NCI-H446 (cell line): Measurements from ENCODE around the gene LINGO4.

ENCODE experiments used
- DNase-seq, 2 experiments: peaks; one replicate each; lab custom pipeline; 2025; lab: John Stamatoyannopoulos, UW

The LINGO4 gene

GRCh38 chr1:151833172-151833900, 28.1 kb upstream of the LINGO4 start:
- DNase-seq = no peak

GRCh38 chr1:151832318-151832980, 27.2 kb upstream of the LINGO4 start:
- DNase-seq = peak; percentile 31 to 85

DNA sequence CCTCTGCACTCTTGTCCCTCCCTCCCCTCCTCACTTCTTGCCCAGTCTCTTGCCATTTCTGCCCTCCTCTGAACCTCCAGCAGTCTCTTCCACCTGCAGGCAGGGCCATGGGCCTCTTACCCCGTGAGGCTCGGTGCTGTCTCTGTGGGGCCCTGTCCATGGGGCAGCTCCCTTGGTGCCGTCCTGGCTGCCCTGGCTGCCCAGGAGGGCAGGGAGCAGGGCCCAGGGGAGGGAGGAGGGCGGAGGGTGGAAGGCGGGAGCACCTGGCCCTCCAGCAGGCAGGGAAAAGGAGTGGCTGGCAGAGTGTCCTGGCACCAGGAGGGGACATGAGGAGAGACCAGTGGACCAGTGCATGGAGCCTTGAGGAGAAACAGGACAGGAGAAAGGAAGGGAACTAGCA, 26.4 kb upstream of the LINGO4 start, which contains the start of gene RORC:
Gene RORC, minus strand, starts transcription at position 198 of the 400 bp plus-strand sequence. Its CDS starts 38 bp downstream, at position 160.
- DNase-seq = no peak

GRCh38 chr1:151831256-151831591, 26.0 kb upstream of the LINGO4 start:
- DNase-seq = no peak

- no peak for DNase-seq
Observed at GRCh38 chr1:151830055-151830454, 24.8 kb upstream of the LINGO4 start.

DNA sequence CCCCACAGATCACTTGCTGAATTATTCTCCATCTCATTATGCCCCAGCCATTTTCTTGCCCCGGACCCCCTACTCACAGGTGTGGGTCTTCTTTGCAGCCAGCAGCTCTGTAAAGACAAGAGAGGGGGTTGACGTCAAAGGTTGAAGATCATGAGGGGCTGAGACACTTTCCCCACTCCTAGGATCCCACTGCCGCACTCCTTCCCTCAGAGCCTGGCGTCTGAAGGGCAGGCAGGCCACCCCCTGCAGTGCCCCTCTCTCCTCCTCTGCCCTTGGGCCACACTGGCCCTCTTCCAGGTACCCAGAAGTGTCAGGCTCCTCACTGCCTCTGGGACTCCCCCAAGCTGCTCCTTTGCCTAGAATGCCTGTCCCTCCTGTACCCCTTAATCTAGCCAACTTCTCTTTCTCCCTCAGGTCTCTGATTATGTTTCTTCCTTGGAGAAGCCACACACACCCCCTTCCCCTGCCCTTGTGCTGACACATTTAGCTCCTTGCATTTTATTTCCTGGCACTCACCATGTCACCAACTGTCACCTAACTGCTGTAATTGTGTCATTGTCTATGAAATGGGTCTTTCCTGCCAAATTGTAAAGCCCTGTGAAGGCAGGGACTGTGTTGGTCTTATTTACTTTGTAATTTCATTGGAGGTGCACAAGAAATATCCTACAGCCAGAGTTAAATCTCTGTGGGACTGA, 24.3 kb upstream of the LINGO4 start:
- DNase-seq = no peak

- DNase-seq = no peak
Observed at GRCh38 chr1:151828921-151829320, 23.7 kb upstream of the LINGO4 start.

- DNase-seq = no peak
Observed at GRCh38 chr1:151827853-151828252, 22.6 kb upstream of the LINGO4 start.

- peak in 1 of 2 experiments; percentile 15 for DNase-seq
Observed at GRCh38 chr1:151825751-151826660, 20.8 kb upstream of the LINGO4 start.

DNA sequence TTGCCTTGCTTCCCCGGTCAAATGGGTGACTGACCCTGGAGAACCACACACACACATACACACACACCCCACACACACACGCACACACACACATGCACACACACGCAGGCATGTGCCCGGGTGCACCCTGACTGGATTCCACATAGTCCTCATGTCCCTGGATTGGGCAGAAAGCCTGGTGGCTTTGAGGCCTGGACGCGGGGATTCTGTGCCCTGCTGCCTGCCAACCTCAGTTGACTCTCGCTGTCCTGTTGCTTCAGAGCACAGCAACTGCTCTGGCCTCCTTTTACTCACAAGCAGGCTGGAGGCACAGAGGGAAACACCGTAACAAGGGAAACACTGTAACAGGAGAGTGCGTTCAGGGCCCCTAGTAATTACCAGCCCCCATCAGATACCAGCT, 20.0 kb upstream of the LINGO4 start:
- no peak for DNase-seq

GRCh38 chr1:151823175-151823574, 18.0 kb upstream of the LINGO4 start:
- no peak for DNase-seq

GRCh38 chr1:151822404-151822803, 17.2 kb upstream of the LINGO4 start:
- no peak for DNase-seq

GRCh38 chr1:151820940-151821339, 15.7 kb upstream of the LINGO4 start:
- DNase-seq = peak in 1 of 2 experiments; percentile 38

DNA sequence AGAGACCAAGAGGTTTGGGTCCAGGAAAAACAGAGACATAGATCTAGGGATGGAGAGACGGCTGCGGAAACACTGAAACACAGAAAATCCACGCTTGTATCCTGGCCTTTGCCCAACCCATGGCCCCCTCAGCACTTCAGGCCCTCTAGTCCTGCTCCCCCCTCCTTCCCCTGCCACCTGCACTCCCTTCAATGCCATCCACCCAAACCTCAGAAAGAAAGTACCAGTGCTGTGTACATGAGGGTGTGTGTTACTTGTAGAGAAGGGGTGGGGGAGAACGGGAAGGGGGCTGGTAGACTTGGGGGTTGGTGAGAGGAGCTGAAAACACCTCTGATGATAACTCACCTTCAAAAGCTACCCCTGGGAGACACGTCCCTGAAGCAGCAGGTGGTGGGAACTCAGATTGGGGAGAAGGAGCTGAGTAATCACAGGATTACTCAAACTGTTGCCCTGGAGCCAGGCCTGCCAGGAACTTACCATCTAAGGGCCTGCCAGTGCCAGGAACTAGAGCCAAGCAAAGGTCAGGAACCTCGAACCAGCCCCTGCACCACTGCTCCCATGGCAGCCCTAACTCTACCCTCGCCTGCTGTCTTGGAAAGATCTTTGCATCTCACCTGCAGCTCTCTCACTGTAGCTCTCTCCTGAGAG, 14.9 kb upstream of the LINGO4 start:
- no peak for DNase-seq

- DNase-seq = no peak
Observed at GRCh38 chr1:151819227-151819835, 14.1 kb upstream of the LINGO4 start.

- no peak for DNase-seq
Observed at GRCh38 chr1:151817353-151817730, 12.1 kb upstream of the LINGO4 start.

- DNase-seq = no peak
Observed at GRCh38 chr1:151816548-151817352, 11.5 kb upstream of the LINGO4 start.

GRCh38 chr1:151815716-151816327, 10.6 kb upstream of the LINGO4 start:
- DNase-seq = no peak

DNA sequence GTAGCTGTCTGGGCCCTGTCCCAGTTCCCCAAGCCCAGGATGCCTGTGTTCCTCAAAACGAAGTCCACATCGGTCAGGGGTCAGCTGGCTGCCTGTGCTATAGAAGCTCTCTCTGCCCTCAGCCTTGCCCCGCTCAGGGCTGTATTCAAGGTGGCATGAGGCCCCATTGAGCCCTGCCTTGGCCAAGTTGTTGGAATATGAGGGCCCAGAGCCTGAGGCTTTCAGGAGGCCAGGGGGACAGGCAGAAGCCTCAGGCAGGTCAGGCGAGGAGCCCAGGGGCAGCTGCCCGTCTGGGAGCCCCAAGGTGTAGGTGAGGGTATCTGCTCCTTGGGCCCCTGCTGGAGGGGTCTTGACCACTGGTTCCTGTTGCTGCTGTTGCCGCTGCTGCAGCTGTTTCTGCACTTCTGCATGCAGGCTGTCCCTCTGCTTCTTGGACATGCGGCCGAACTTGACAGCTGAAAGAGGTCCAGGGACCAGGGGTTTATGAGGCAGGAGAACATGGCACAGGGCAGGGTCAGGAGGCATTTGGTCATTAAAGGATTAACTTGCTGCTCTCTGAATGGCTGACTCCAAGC, 9.8 kb upstream of the LINGO4 start:
- no peak for DNase-seq
